WTC11 (cell line): ENCODE measurements around the gene STAM2.

Experiments
- CTCF ChIP-seq: fragments of 200-600 bp; IDR thresholded peaks from 2 replicates; pipeline ENCODE4 v1.8.0; 2022; ENCODE audit warnings: antibody characterized with exemption
- E2F1 ChIP-seq: sonication (generic); formaldehyde crosslinking; IDR thresholded peaks from 2 replicates; pipeline ENCODE4 v1.8.0; 2022; ENCODE audit warnings: mild to moderate bottlenecking, missing genetic modification reagents
- USF1 ChIP-seq: sonication (generic); formaldehyde crosslinking; IDR thresholded peaks from 2 replicates; pipeline ENCODE4 v1.8.0; 2022; ENCODE audit warnings: mild to moderate bottlenecking, missing genetic modification reagents

- TF ChIP-seq E2F1 (CRISPR knock-in tag) = no peak
- TF ChIP-seq CTCF = no peak
- TF ChIP-seq USF1 = no peak
Observed at GRCh38 chr2:152106464-152106863, 69.1 kb downstream of the STAM2 start.
